ENCODE data around the gene TNRC18.

DNA sequence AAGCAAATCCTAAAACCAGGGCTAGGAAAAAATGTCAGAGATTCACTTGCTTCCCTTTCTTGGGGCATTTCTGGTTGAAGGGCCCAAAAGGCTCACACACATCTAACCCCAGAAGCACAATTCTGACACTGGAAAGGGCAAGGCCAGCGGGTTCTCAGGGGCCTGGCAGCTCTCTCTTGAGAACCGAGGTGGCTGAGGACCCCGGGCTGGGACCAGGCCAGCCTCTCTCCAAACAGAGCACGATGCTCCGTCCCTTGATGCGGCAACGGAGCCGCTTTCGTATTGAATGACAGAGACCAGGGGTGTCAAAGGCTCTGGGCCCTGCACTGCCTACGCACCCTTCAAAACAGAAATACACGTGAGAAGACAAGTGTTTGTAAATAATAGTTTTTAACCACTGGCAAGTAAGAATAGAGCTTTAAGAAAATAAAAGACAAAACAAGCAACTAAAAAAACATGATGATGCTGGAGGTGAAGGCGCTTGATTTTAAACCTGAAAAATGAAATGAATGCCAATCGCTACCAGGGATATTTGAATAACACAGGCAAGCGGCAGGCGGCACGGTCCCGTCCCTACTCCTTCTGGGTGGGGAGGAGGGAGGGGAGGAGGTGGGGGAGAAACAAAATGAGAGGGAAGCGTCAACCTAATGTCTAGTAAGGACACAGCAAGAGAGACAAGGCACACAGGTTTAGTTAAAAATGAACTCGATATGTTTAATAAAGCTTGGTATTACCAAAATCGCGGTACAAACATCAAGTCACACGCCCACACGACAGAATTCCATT, 72.8 kb downstream of the TNRC18 start:
- TF ChIP-seq, protein P1, sequence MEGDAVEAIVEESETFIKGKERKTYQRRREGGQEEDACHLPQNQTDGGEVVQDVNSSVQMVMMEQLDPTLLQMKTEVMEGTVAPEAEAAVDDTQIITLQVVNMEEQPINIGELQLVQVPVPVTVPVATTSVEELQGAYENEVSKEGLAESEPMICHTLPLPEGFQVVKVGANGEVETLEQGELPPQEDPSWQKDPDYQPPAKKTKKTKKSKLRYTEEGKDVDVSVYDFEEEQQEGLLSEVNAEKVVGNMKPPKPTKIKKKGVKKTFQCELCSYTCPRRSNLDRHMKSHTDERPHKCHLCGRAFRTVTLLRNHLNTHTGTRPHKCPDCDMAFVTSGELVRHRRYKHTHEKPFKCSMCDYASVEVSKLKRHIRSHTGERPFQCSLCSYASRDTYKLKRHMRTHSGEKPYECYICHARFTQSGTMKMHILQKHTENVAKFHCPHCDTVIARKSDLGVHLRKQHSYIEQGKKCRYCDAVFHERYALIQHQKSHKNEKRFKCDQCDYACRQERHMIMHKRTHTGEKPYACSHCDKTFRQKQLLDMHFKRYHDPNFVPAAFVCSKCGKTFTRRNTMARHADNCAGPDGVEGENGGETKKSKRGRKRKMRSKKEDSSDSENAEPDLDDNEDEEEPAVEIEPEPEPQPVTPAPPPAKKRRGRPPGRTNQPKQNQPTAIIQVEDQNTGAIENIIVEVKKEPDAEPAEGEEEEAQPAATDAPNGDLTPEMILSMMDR (IDR thresholded peaks at IDR 0.05; ENCODE audit: low read depth, low read length, missing input control) = no peak
- TF ChIP-seq, protein P2, sequence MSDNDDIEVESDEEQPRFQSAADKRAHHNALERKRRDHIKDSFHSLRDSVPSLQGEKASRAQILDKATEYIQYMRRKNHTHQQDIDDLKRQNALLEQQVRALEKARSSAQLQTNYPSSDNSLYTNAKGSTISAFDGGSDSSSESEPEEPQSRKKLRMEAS (IDR thresholded peaks at IDR 0.05) = no peak
- no peak for TF ChIP-seq RAD21 (IDR thresholded peaks at IDR 0.05)
- TF ChIP-seq EGR1 (IDR thresholded peaks at IDR 0.05; ENCODE audit: low read depth in 2 of 2) = no peak
- no peak for TF ChIP-seq JUND (IDR thresholded peaks at IDR 0.05)

Measured in liver (tissue), 3 donors.